ENCODE measurements around the gene TRIO. TPM values are rescaled to one million over a fixed set of nuclear protein-coding genes. Genes with fewer than 3 reads are reported as not detected.
A peak's percentile ranks its signal among the peaks of the same experiment; 100 is the strongest.

TRIO gene
- total RNA-seq, 1 donor: 211 TPM

GRCh38 chr5:14107536-14107935 is 35.6 kb upstream of the TRIO start:
- no peak overlapping the region for H3K4me3 ChIP-seq (ENCODE audit: low read depth, low read length)
- TF ChIP-seq CTCF (IDR thresholded peaks at IDR 0.05; ENCODE audit: insufficient read depth, low read length): no peak
- DNase-seq (ENCODE audit: low read depth): no peak

GRCh38 chr5:14108170-14108996 is 34.8 kb upstream of the TRIO start:
- peak overlapping the region; percentile 39 for H3K4me3 ChIP-seq (ENCODE audit: low read depth, low read length)
- TF ChIP-seq CTCF (IDR thresholded peaks at IDR 0.05; ENCODE audit: insufficient read depth, low read length): peak; percentile 79
- DNase-seq (ENCODE audit: low read depth): peak; percentile 91

- peak; percentile 61 for DNase-seq (ENCODE audit: low read depth)
- no peak overlapping the region for H3K4me3 ChIP-seq (ENCODE audit: low read depth, low read length)
- TF ChIP-seq CTCF (IDR thresholded peaks at IDR 0.05; ENCODE audit: insufficient read depth, low read length): no peak
Observed at GRCh38 chr5:14109041-14109747, 33.9 kb upstream of the TRIO start.

GRCh38 chr5:14109771-14110170 is 33.4 kb upstream of the TRIO start:
- H3K4me3 ChIP-seq (ENCODE audit: low read depth, low read length): no peak overlapping the region
- TF ChIP-seq CTCF (IDR thresholded peaks at IDR 0.05; ENCODE audit: insufficient read depth, low read length): no peak
- peak; percentile 39 for DNase-seq (ENCODE audit: low read depth)

GRCh38 chr5:14110196-14110595 is 32.9 kb upstream of the TRIO start:
- H3K4me3 ChIP-seq (ENCODE audit: low read depth, low read length): no peak overlapping the region
- no peak for TF ChIP-seq CTCF (IDR thresholded peaks at IDR 0.05; ENCODE audit: insufficient read depth, low read length)
- DNase-seq (ENCODE audit: low read depth): peak; percentile 61

- peak; percentile 95 for DNase-seq (ENCODE audit: low read depth)
- TF ChIP-seq CTCF (IDR thresholded peaks at IDR 0.05; ENCODE audit: insufficient read depth, low read length): no peak
- H3K4me3 ChIP-seq (ENCODE audit: low read depth, low read length): no peak overlapping the region
Observed at GRCh38 chr5:14110680-14111079, 32.5 kb upstream of the TRIO start.
